H1 (cell line): ENCODE data around the gene GRID1. TPM values are rescaled to one million over a fixed set of nuclear protein-coding genes. Genes with fewer than 3 reads are reported as not detected.

Experiments used
- CTCF ChIA-PET: fragments of 300-600 bp; sonication (Branson Sonifier 250); formaldehyde crosslinking; loops from one replicate; lab custom pipeline; 2021; ENCODE audit not compliant: partially characterized antibody; lab: Charles Lee
- POLR2A ChIA-PET: fragments of 300-600 bp; sonication (Branson Sonifier 250); formaldehyde crosslinking; loops from one replicate; lab custom pipeline; 2021; ENCODE audit warnings: inconsistent platforms; ENCODE audit not compliant: partially characterized antibody; lab: Charles Lee
- DNase-seq, 2 experiments: peaks; one replicate each; pipeline versions ENCODE4 v3.0.0 to v3.0.0-alpha.2; 2010 to 2022; ENCODE audit warnings: low spot score in 2 of 2, low read depth in 1 of 2, mixed read lengths in 1 of 2
- FAIRE-seq: peaks from 2 replicates; lab custom pipeline; 2011; peaks lifted over from hg19 to GRCh38; lab: Jason Lieb, UNC
- H2AFZ ChIP-seq: 2 replicates; pipeline ENCODE4 v1.8.1; 2012; ENCODE audit warnings: low read length, inconsistent platforms
- H2AK5ac ChIP-seq: 2 replicates; pipeline ENCODE4 v1.6.1; 2013; ENCODE audit warnings: low read depth, low read length
- H2BK120ac ChIP-seq: replicated peaks from 2 replicates; pipeline ENCODE3; 2013; ENCODE audit warnings: low read depth, low read length, inconsistent platforms
- H2BK12ac ChIP-seq: 2 replicates; pipeline ENCODE4 v1.6.1; 2013; ENCODE audit warnings: low read depth, low read length
- H2BK15ac ChIP-seq: 2 replicates; pipeline ENCODE4 v1.6.1; 2013; ENCODE audit warnings: low read length
- H2BK20ac ChIP-seq: 2 replicates; pipeline ENCODE4 v1.6.1; 2013; ENCODE audit warnings: low read length
- H2BK5ac ChIP-seq: 2 replicates; pipeline ENCODE4 v1.6.1; 2013; ENCODE audit warnings: low read depth, low read length
- H3K14ac ChIP-seq: 2 replicates; pipeline ENCODE4 v1.6.1; 2013; ENCODE audit warnings: inconsistent platforms; ENCODE audit not compliant: insufficient read length
- H3K18ac ChIP-seq: 2 replicates; pipeline ENCODE4 v1.6.1; 2013; ENCODE audit warnings: low read length; ENCODE audit errors: extremely low read depth
- H3K23ac ChIP-seq: 2 replicates; pipeline ENCODE4 v1.6.1; 2013; ENCODE audit warnings: inconsistent platforms; ENCODE audit not compliant: insufficient read length
- H3K23me2 ChIP-seq: 2 replicates; pipeline ENCODE4 v1.6.1; 2013; ENCODE audit warnings: low read depth, low read length
- H3K27ac ChIP-seq: 2 replicates; pipeline ENCODE4 v1.6.1; 2011; ENCODE audit warnings: low read depth, low read length, inconsistent platforms
- H3K27me3 ChIP-seq, 4 experiments: replicated peaks in 1 of 4; 1 replicate in 1 of 4; 2 replicates in 3 of 4; pipeline versions ENCODE4 v1.6.1 to v1.8.1; 2011 to 2013; ENCODE audit warnings: low read length in 3 of 4, mild to moderate bottlenecking in 3 of 4, inconsistent platforms in 2 of 4, mixed read lengths in 2 of 4, moderate library complexity in 1 of 4; ENCODE audit not compliant: control insufficient read depth in 3 of 4, insufficient read depth in 3 of 4; ENCODE audit errors: extremely low read depth in 1 of 4
- H3K36me3 ChIP-seq, 4 experiments: 2 replicates each; pipeline versions ENCODE4 v1.6.1 to v1.8.1; 2011 to 2013; ENCODE audit warnings: mild to moderate bottlenecking in 4 of 4, low read length in 3 of 4, moderate library complexity in 2 of 4, control low read depth in 1 of 4, inconsistent platforms in 1 of 4; ENCODE audit not compliant: insufficient read depth in 4 of 4, control insufficient read depth in 2 of 4
- H3K4ac ChIP-seq: replicated peaks from 2 replicates; pipeline ENCODE3; 2013; ENCODE audit warnings: low read length, low read depth, mixed read lengths, inconsistent platforms; ENCODE audit not compliant: insufficient read length
- H3K4me1 ChIP-seq, 4 experiments: replicated peaks in 1 of 4; 1 replicate in 1 of 4; 2 replicates in 3 of 4; pipeline versions ENCODE4 v1.6.1 to v1.8.1; 2011 to 2013; ENCODE audit warnings: low read length in 3 of 4, inconsistent platforms in 2 of 4, mixed read lengths in 1 of 4; ENCODE audit not compliant: insufficient read depth in 4 of 4, control insufficient read depth in 3 of 4
- H3K4me2 ChIP-seq, 2 experiments: 2 replicates each; pipeline versions ENCODE4 v1.6.1 to v1.8.1; 2011 to 2013; ENCODE audit warnings: low read depth in 2 of 2, low read length in 2 of 2, control low read depth in 1 of 2, inconsistent platforms in 1 of 2, mild to moderate bottlenecking in 1 of 2; ENCODE audit not compliant: insufficient read depth in 1 of 2
- H3K4me3 ChIP-seq, 4 experiments: fragments of 200-600, 300-600 bp in 1 of 4; sonication (generic), shearing (Covaris generic), sonication (Bioruptor Twin) in 1 of 4; 2 replicates each; pipeline versions ENCODE4 v1.5.1 to v1.8.1; 2011 to 2016; ENCODE audit warnings: low read length in 4 of 4, low read depth in 3 of 4, control low read depth in 2 of 4, inconsistent platforms in 2 of 4, mild to moderate bottlenecking in 2 of 4, mixed read lengths in 1 of 4, moderate library complexity in 1 of 4; ENCODE audit not compliant: insufficient read depth in 2 of 4; ENCODE audit errors: extremely low read depth in 1 of 4
- H3K56ac ChIP-seq: replicated peaks from 2 replicates; pipeline ENCODE3; 2013; ENCODE audit warnings: low read depth, mild to moderate bottlenecking, mixed read lengths, low read length, inconsistent platforms; ENCODE audit not compliant: insufficient read length
- H3K79me1 ChIP-seq: 2 replicates; pipeline ENCODE4 v1.6.1; 2013; ENCODE audit warnings: low read depth, low read length, control low read depth
- H3K79me2 ChIP-seq, 2 experiments: 2 replicates each; pipeline versions ENCODE4 v1.6.1 to v1.8.1; 2012 to 2013; ENCODE audit warnings: low read length in 2 of 2, mild to moderate bottlenecking in 2 of 2, inconsistent platforms in 1 of 2; ENCODE audit not compliant: insufficient read depth in 2 of 2, control insufficient read depth in 1 of 2
- H3K9ac ChIP-seq, 4 experiments: replicated peaks in 1 of 4; 1 replicate in 1 of 4; 2 replicates in 3 of 4; pipeline versions ENCODE4 v1.6.1 to v1.8.1; 2011 to 2013; ENCODE audit warnings: low read depth in 3 of 4, low read length in 3 of 4, control low read depth in 2 of 4, mild to moderate bottlenecking in 2 of 4, moderate library complexity in 2 of 4, inconsistent platforms in 1 of 4; ENCODE audit errors: extremely low read depth in 1 of 4
- H3K9me3 ChIP-seq, 2 experiments: 2 replicates each; pipeline versions ENCODE4 v1.6.1 to v1.8.1; 2012 to 2013; ENCODE audit warnings: mild to moderate bottlenecking in 2 of 2, moderate library complexity in 2 of 2, control low read depth in 1 of 2, inconsistent platforms in 1 of 2, low read depth in 1 of 2, low read length in 1 of 2, mixed read lengths in 1 of 2; ENCODE audit not compliant: insufficient read depth in 2 of 2
- H4K20me1 ChIP-seq, 2 experiments: replicated peaks in 1 of 2; 2 replicates each; pipeline versions ENCODE3 to v1.8.1; 2011 to 2013; ENCODE audit warnings: inconsistent platforms in 2 of 2, low read length in 2 of 2, mild to moderate bottlenecking in 1 of 2; ENCODE audit not compliant: insufficient read depth in 2 of 2, control insufficient read depth in 1 of 2
- H4K5ac ChIP-seq: 2 replicates; pipeline ENCODE4 v1.6.1; 2013; ENCODE audit warnings: low read length, low read depth, mixed read lengths, inconsistent platforms; ENCODE audit not compliant: insufficient read length
- H4K8ac ChIP-seq: 2 replicates; pipeline ENCODE4 v1.8.0; 2013; ENCODE audit warnings: mild to moderate bottlenecking, moderate library complexity, low read length, inconsistent platforms; ENCODE audit not compliant: insufficient read depth; ENCODE audit errors: extremely low read depth
- H4K91ac ChIP-seq: replicated peaks from 2 replicates; pipeline ENCODE3; 2013; ENCODE audit warnings: low read length, mixed read lengths, inconsistent platforms; ENCODE audit not compliant: insufficient read length
- JUND ChIP-seq: IDR thresholded peaks from 2 replicates; pipeline ENCODE4 v1.6.1; 2011; ENCODE audit warnings: mild to moderate bottlenecking, improper control_type of control experiment, low read length
- RBBP5 ChIP-seq: IDR thresholded peaks from 2 replicates; pipeline ENCODE4 v1.7.1; 2012; ENCODE audit warnings: low read depth, mild to moderate bottlenecking, inconsistent platforms, low read length, moderate library complexity, borderline replicate concordance
- SIRT6 ChIP-seq: IDR thresholded peaks from one replicate; pipeline ENCODE4 v1.7.1; 2012; ENCODE audit warnings: low read length, inconsistent platforms
- SUZ12 ChIP-seq: fragments of 200-600 bp; sonication (generic); IDR thresholded peaks from 2 replicates; pipeline ENCODE4 v1.6.1; 2012; ENCODE audit warnings: mild to moderate bottlenecking, inconsistent platforms, low read length, moderate library complexity, mixed read lengths
- TCF12 ChIP-seq: IDR thresholded peaks from 2 replicates; pipeline ENCODE4 v1.6.1; 2011; ENCODE audit warnings: low read depth, mild to moderate bottlenecking, low read length
- WGBS, 2 experiments: shearing (Covaris generic) in 1 of 2; methylation state at CpG; one replicate each; pipeline versions ENCODE4 v1.1.6 to v1.1.7; 2013 to 2015; ENCODE audit warnings: low lambda C conversion rate in 2 of 2, mixed read lengths in 2 of 2, inconsistent platforms in 1 of 2, low coverage in 1 of 2, missing lambda C conversion rate in 1 of 2; ENCODE audit not compliant: insufficient replicate concordance in 2 of 2, insufficient coverage in 1 of 2, insufficient read length in 1 of 2; ENCODE audit errors: extremely low coverage in 1 of 2, missing lambda C conversion rate in 1 of 2; 5-methylcytosine and 5-hydroxymethylcytosine counted together
- polyA plus RNA-seq, 7 experiments: library from polyadenylated mRNA; depleted of rRNA in 3 of 7; stranded (reverse) in 5 of 7; unstranded in 2 of 7; fragments of >200 nt in 5 of 7; fragments of 200-250 nt in 2 of 7; gene quantifications; 1 replicate in 5 of 7; 2 replicates in 1 of 7; 4 replicates in 1 of 7; pipeline versions ENCODE4 v1.2.1 to v1.2.3, GENCODE V29; 2011 to 2013; ENCODE audit warnings: missing spikeins in 2 of 7, mixed read lengths in 2 of 7
- total RNA-seq: library from RNA; stranded (reverse); fragmentation: NEBNext Ultra II Directional; extraction: Animal tissue kit (Norgen Biotek cat#: 25700); gene quantifications from 2 replicates; pipeline ENCODE4 v1.2.1, GENCODE V29; 2021

The GRID1 gene
- total and polyA plus RNA-seq, 2 of the 8 experiments (the other 6 are each of a cell fraction or from before 2014, with no cell fraction given), result 0.22 to 0.30 TPM

DNA sequence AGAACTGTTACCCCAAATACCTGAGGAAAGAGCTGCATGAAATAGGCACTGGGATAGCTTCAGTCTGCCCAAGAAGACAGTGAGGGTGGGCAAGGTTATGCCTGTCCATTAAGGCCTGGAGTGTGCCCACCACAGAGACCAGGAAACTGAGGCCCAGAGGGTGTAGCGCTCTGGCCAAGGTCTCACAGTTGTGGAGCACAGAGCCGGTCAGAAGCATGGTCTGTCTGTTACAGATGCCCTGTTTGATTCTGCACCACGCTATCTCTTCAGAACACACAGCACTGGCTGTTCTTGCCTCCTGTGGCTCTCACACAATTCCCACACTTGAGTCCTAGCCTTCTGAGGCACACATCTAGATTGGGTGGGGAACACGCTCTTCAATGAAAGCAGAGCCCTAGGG lies 261.4 kb downstream of the GRID1 start:
- TF ChIP-seq TCF12 (no peak), SIRT6 (no peak), SUZ12 (no peak), JUND (no peak), RBBP5 (no peak)
- no peaks in the 10 kb centered on the region for H3K4me1 ChIP-seq
- no peaks in the 10 kb centered on the region for H3K27me3 ChIP-seq
- no peak overlapping the region for H3K4me2 ChIP-seq
- no peak overlapping the region for H3K14ac ChIP-seq
- no peaks in the 10 kb centered on the region for H4K20me1 ChIP-seq
- no peak overlapping the region for H2AFZ ChIP-seq
- H2AK5ac ChIP-seq, result no peak overlapping the region
- ChIA-PET POLR2A (no interaction called here), CTCF (interaction anchor here (0.6 to 4.2 kb wide), 3 partner anchors 18 to 271 kb away, joined by 3 to 11 read pairs (median 4); no protein-coding TSS in a partner anchor)
- no peak overlapping the region for H3K4me3 ChIP-seq
- no peak overlapping the region for H4K5ac ChIP-seq
- no peak overlapping the region for H2BK15ac ChIP-seq
- no peak overlapping the region for H3K56ac ChIP-seq
- H4K91ac ChIP-seq, result no peak overlapping the region
- FAIRE-seq, result no peak
- WGBS, 2 experiments, result 91% methylated on average over 4 of the region's 4 CpGs; no CpG with 5 or more reads in 1 of the 2 experiments
- H2BK120ac ChIP-seq, result no peak overlapping the region
- H3K9ac ChIP-seq, result no peak overlapping the region
- no peaks in the 10 kb centered on the region for H3K23me2 ChIP-seq
- no peak for DNase-seq
- no peaks in the 10 kb centered on the region for H3K36me3 ChIP-seq
- no peak overlapping the region for H2BK12ac ChIP-seq
- H3K18ac ChIP-seq, result no peak overlapping the region
- no peak overlapping the region for H3K23ac ChIP-seq
- no peaks in the 10 kb centered on the region for H3K79me1 ChIP-seq
- H3K4ac ChIP-seq, result no peak overlapping the region
- H3K27ac ChIP-seq, result no peak overlapping the region
- no peak overlapping the region for H2BK20ac ChIP-seq
- no peaks in the 10 kb centered on the region for H3K79me2 ChIP-seq
- H2BK5ac ChIP-seq, result no peak overlapping the region
- H4K8ac ChIP-seq, result no peak overlapping the region
- H3K9me3 ChIP-seq, result no peaks in the 10 kb centered on the region
